GM23338 (cell line): ENCODE measurements around the gene SMNDC1. TPM values are rescaled to one million over a fixed set of nuclear protein-coding genes. Genes with fewer than 3 reads are reported as not detected.

Experiments
- ATAC-seq: fragments of 200-7000 bp; cut with Tn5 transposase; 3 replicates; pipeline ENCODE4 v1.9.1; 2020
- DNase-seq: peaks from one replicate; pipeline ENCODE4 v3.0.0-alpha.2; 2015; ENCODE audit warnings: low spot score
- H2AFZ ChIP-seq: fragments of 200-600 bp; sonication (generic); 2 replicates; pipeline ENCODE4 v1.8.0; 2016; ENCODE audit warnings: antibody characterized with exemption, mild to moderate bottlenecking, moderate library complexity
- H3F3A ChIP-seq: fragments of 200-600 bp; sonication (generic); replicated peaks from 2 replicates; pipeline ENCODE4 v1.8.0; 2017; ENCODE audit warnings: antibody characterized with exemption, mixed run types, low read depth
- H3K27ac ChIP-seq: fragments of 200-600 bp; sonication (generic); 2 replicates; pipeline ENCODE4 v1.6.1; 2016; ENCODE audit warnings: low read depth
- H3K27me3 ChIP-seq: fragments of 200-600 bp; sonication (generic); 2 replicates; pipeline ENCODE4 v1.8.0; 2016; ENCODE audit warnings: mild to moderate bottlenecking, mixed run types, moderate library complexity; ENCODE audit not compliant: insufficient read depth
- H3K36me3 ChIP-seq: fragments of 200-600 bp; sonication (generic); 2 replicates; pipeline ENCODE4 v1.8.0; 2016; ENCODE audit warnings: mild to moderate bottlenecking; ENCODE audit not compliant: insufficient read depth
- H3K4me1 ChIP-seq: fragments of 200-600 bp; sonication (generic); 2 replicates; pipeline ENCODE4 v1.8.0; 2016; ENCODE audit warnings: mild to moderate bottlenecking, moderate library complexity; ENCODE audit not compliant: insufficient read depth
- H3K4me2 ChIP-seq: fragments of 200-600 bp; sonication (generic); 2 replicates; pipeline ENCODE4 v1.7.1; 2017; ENCODE audit warnings: mixed run types
- H3K4me3 ChIP-seq: fragments of 200-600 bp; sonication (generic); 2 replicates; pipeline ENCODE4 v1.6.1; 2016; ENCODE audit warnings: mixed run types
- H3K79me2 ChIP-seq: fragments of 200-600 bp; sonication (generic); replicated peaks from 2 replicates; pipeline ENCODE4 v1.8.0; 2017; ENCODE audit warnings: mild to moderate bottlenecking; ENCODE audit not compliant: insufficient read depth
- H3K9me2 ChIP-seq: fragments of 200-600 bp; sonication (generic); 2 replicates; pipeline ENCODE4 v1.8.0; 2017; ENCODE audit not compliant: insufficient read depth
- H4K20me1 ChIP-seq: fragments of 200-600 bp; sonication (generic); replicated peaks from 2 replicates; pipeline ENCODE4 v1.8.0; 2017; ENCODE audit warnings: mild to moderate bottlenecking; ENCODE audit not compliant: insufficient read depth
- H3K27ac Mint-ChIP-seq: 2 replicates; pipeline ENCODE4 v1.8.0; 2020; ENCODE audit warnings: inconsistent platforms, mild to moderate bottlenecking, moderate library complexity, mixed read lengths
- H3K27me3 Mint-ChIP-seq: 3 replicates; pipeline ENCODE4 v1.8.0; 2022; ENCODE audit warnings: low read depth, mild to moderate bottlenecking, moderate library complexity, mixed read lengths, inconsistent platforms; ENCODE audit not compliant: insufficient read depth, poor library complexity
- H3K36me3 Mint-ChIP-seq: 3 replicates; pipeline ENCODE4 v1.8.0; 2021; ENCODE audit warnings: low read depth, mild to moderate bottlenecking, inconsistent platforms, moderate library complexity, mixed read lengths
- H3K4me1 Mint-ChIP-seq: 3 replicates; pipeline ENCODE4 v1.8.0; 2020; ENCODE audit warnings: mild to moderate bottlenecking, inconsistent platforms, mixed read lengths
- H3K4me3 Mint-ChIP-seq: 3 replicates; pipeline ENCODE4 v1.8.0; 2021; ENCODE audit warnings: moderate library complexity, mild to moderate bottlenecking, inconsistent platforms, mixed read lengths
- H3K9me3 Mint-ChIP-seq: 3 replicates; pipeline ENCODE4 v1.8.0; 2020; ENCODE audit warnings: moderate library complexity, mild to moderate bottlenecking, inconsistent platforms, mixed read lengths
- CREB1 ChIP-seq: fragments of 250-450 bp; sonication (Bioruptor Pico); IDR thresholded peaks from 2 replicates; pipeline ENCODE4 v1.5.0; 2020; ENCODE audit warnings: low read depth, mild to moderate bottlenecking, moderate library complexity
- EZH2 ChIP-seq: fragments of 200-600 bp; sonication (generic); IDR thresholded peaks from one replicate; pipeline ENCODE4 v1.8.0; 2017; ENCODE audit warnings: antibody characterized with exemption, mild to moderate bottlenecking, low read depth; ENCODE audit not compliant: unreplicated experiment
- EZH2phosphoT487 ChIP-seq: fragments of 200-600 bp; sonication (generic); IDR thresholded peaks from one replicate; pipeline ENCODE4 v1.8.1; 2018; ENCODE audit warnings: antibody characterized with exemption; ENCODE audit not compliant: unreplicated experiment
- JUNB ChIP-seq: IDR thresholded peaks from one replicate; pipeline ENCODE4 v1.6.1; 2016; ENCODE audit warnings: antibody characterized with exemption; ENCODE audit not compliant: unreplicated experiment
- NANOG ChIP-seq: IDR thresholded peaks from 2 replicates; pipeline ENCODE4 v1.6.1; 2016; ENCODE audit warnings: antibody characterized with exemption, borderline replicate concordance
- REST ChIP-seq: IDR thresholded peaks from one replicate; pipeline ENCODE4 v1.6.1; 2018; ENCODE audit warnings: antibody characterized with exemption; ENCODE audit not compliant: unreplicated experiment
- STAT1 ChIP-seq: IDR thresholded peaks from one replicate; pipeline ENCODE4 v1.6.1; 2016; ENCODE audit warnings: antibody characterized with exemption; ENCODE audit not compliant: unreplicated experiment
- ZNF331 ChIP-seq: fragments of 250-450 bp; sonication (Bioruptor Pico); IDR thresholded peaks from 2 replicates; pipeline ENCODE4 v1.5.0; 2020; ENCODE audit warnings: low read depth, mild to moderate bottlenecking, moderate library complexity
- polyA plus RNA-seq: library from polyadenylated mRNA; unstranded; fragments of >200 nt; fragmentation: Nextera tagmentation; extraction: Ambion mirVana; gene quantifications from 2 replicates; pipeline ENCODE4 v1.2.1, GENCODE V29; 2016
- total RNA-seq: library from RNA; depleted of rRNA; stranded (reverse); fragments of >200 nt; shearing (Covaris generic); gene quantifications from 2 replicates; pipeline ENCODE4 v1.2.3, GENCODE V29; 2014
- TF ChIP-seq, protein P1 (sequence below): fragments of 250-450 bp; sonication (Bioruptor Pico); IDR thresholded peaks from 2 replicates; pipeline ENCODE4 v1.5.0; 2020; ENCODE audit warnings: mild to moderate bottlenecking, moderate library complexity

Gene SMNDC1
- total and polyA plus RNA-seq, 2 experiments from 2014 or later: 28.4 to 45.1 TPM

DNA sequence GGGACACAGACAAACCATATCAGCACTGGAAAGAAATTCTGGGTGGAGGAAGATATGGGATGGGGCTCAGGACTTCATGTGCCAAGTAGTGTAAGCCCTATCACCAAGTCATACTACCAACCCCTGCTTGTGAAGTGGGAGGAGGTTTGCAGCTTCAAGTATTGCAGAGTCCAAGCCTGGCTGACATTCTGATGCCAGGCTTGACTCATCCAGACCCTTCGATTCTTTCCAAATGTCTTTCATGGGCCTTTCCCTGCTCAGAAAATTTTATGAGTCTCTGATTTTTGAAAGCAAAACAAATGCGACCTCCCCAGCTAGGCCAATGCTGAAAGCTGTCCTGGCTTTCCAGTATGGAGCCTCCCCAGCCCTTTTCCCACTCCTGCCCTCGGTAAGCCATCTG lies 45.1 kb upstream of the SMNDC1 start:
- ATAC-seq (no peak), DNase-seq (no peak)
- no peaks in the 10 kb centered on the region for H3K36me3 ChIP-seq
- Mint-ChIP-seq H3K4me3 (no peak overlapping the region), H3K9me3 (no peaks in the 10 kb centered on the region; the same call in 2 of the 3 replicates), H3K36me3 (no peaks in the 10 kb centered on the region), H3K27me3 (peaks cover 4% of the 10 kb centered on the region), H3K27ac (no peak overlapping the region), H3K4me1 (peaks cover 25% of the 10 kb centered on the region)
- H3K27me3 ChIP-seq: no peaks in the 10 kb centered on the region
- H3F3A ChIP-seq: no peaks in the 10 kb centered on the region
- TF ChIP-seq, protein P1, sequence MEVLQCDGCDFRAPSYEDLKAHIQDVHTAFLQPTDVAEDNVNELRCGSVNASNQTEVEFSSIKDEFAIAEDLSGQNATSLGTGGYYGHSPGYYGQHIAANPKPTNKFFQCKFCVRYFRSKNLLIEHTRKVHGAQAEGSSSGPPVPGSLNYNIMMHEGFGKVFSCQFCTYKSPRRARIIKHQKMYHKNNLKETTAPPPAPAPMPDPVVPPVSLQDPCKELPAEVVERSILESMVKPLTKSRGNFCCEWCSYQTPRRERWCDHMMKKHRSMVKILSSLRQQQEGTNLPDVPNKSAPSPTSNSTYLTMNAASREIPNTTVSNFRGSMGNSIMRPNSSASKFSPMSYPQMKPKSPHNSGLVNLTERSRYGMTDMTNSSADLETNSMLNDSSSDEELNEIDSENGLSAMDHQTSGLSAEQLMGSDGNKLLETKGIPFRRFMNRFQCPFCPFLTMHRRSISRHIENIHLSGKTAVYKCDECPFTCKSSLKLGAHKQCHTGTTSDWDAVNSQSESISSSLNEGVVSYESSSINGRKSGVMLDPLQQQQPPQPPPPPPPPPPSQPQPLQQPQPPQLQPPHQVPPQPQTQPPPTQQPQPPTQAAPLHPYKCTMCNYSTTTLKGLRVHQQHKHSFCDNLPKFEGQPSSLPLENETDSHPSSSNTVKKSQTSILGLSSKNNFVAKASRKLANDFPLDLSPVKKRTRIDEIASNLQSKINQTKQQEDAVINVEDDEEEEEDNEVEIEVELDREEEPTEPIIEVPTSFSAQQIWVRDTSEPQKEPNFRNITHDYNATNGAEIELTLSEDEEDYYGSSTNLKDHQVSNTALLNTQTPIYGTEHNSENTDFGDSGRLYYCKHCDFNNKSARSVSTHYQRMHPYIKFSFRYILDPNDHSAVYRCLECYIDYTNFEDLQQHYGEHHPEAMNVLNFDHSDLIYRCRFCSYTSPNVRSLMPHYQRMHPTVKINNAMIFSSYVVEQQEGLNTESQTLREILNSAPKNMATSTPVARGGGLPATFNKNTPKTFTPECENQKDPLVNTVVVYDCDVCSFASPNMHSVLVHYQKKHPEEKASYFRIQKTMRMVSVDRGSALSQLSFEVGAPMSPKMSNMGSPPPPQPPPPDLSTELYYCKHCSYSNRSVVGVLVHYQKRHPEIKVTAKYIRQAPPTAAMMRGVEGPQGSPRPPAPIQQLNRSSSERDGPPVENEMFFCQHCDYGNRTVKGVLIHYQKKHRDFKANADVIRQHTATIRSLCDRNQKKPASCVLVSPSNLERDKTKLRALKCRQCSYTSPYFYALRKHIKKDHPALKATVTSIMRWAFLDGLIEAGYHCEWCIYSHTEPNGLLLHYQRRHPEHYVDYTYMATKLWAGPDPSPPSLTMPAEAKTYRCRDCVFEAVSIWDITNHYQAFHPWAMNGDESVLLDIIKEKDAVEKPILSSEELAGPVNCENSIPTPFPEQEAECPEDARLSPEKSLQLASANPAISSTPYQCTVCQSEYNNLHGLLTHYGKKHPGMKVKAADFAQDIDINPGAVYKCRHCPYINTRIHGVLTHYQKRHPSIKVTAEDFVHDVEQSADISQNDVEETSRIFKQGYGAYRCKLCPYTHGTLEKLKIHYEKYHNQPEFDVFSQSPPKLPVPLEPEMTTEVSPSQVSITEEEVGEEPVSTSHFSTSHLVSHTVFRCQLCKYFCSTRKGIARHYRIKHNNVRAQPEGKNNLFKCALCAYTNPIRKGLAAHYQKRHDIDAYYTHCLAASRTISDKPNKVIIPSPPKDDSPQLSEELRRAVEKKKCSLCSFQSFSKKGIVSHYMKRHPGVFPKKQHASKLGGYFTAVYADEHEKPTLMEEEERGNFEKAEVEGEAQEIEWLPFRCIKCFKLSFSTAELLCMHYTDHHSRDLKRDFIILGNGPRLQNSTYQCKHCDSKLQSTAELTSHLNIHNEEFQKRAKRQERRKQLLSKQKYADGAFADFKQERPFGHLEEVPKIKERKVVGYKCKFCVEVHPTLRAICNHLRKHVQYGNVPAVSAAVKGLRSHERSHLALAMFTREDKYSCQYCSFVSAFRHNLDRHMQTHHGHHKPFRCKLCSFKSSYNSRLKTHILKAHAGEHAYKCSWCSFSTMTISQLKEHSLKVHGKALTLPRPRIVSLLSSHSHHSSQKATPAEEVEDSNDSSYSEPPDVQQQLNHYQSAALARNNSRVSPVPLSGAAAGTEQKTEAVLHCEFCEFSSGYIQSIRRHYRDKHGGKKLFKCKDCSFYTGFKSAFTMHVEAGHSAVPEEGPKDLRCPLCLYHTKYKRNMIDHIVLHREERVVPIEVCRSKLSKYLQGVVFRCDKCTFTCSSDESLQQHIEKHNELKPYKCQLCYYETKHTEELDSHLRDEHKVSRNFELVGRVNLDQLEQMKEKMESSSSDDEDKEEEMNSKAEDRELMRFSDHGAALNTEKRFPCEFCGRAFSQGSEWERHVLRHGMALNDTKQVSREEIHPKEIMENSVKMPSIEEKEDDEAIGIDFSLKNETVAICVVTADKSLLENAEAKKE (CRISPR knock-in tag): no peak
- H3K4me1 ChIP-seq: peaks cover 28% of the 10 kb centered on the region
- H3K4me3 ChIP-seq: no peak overlapping the region
- no peak overlapping the region for H2AFZ ChIP-seq
- no peaks in the 10 kb centered on the region for H4K20me1 ChIP-seq
- H3K27ac ChIP-seq: no peak overlapping the region
- no peaks in the 10 kb centered on the region for H3K9me2 ChIP-seq
- H3K79me2 ChIP-seq: no peaks in the 10 kb centered on the region
- H3K4me2 ChIP-seq: no peak overlapping the region

DNA sequence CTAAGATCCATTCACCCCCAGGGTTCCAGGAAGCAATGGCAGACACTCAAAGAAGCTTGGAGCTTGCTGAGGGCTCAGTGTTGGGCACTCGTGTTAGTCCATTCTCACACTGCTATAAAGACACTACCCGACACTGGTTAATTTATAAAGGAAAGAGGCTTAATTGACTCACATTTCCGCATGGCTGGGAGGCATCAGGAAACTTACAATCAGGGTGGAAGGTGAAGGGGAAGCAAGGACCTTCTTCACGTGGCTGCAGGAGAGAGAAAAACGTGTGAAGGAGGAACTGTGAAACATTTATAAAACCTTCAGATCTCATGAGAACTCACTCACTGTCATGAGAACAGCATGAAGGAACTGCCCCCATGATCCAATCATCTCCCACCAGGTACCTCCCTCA lies 44.7 kb upstream of the SMNDC1 start:
- peaks cover 30% of the 10 kb centered on the region for H3K4me1 ChIP-seq
- H3K9me2 ChIP-seq: no peaks in the 10 kb centered on the region
- peaks cover 4% of the 10 kb centered on the region for H3K27me3 Mint-ChIP-seq
- ATAC-seq (no peak), DNase-seq (no peak)
- H3K4me3 Mint-ChIP-seq: no peak overlapping the region
- H3K9me3 Mint-ChIP-seq: no peaks in the 10 kb centered on the region; the same call in 2 of the 3 replicates
- H2AFZ ChIP-seq: no peak overlapping the region
- H3K27me3 ChIP-seq: no peaks in the 10 kb centered on the region
- no peak overlapping the region for H3K27ac ChIP-seq
- no peaks in the 10 kb centered on the region for H3K36me3 ChIP-seq
- H3K27ac Mint-ChIP-seq: no peak overlapping the region
- H3K4me2 ChIP-seq: no peak overlapping the region
- H3K36me3 Mint-ChIP-seq: no peaks in the 10 kb centered on the region
- H3K4me3 ChIP-seq: no peak overlapping the region
- peaks cover 28% of the 10 kb centered on the region for H3K4me1 Mint-ChIP-seq
- no peaks in the 10 kb centered on the region for H3K79me2 ChIP-seq
- no peaks in the 10 kb centered on the region for H4K20me1 ChIP-seq
- H3F3A ChIP-seq: no peaks in the 10 kb centered on the region
- TF ChIP-seq NANOG (no peak), CREB1 (CRISPR knock-in tag) (no peak), EZH2 (no peak), EZH2phosphoT487 (no peak), REST (no peak), JUNB (no peak), STAT1 (no peak), ZNF331 (CRISPR knock-in tag) (no peak)
